Stomach (tissue), 9 donors: Measurements from ENCODE around the gene MDFI. TPM values are rescaled to one million over a fixed set of nuclear protein-coding genes. Genes with fewer than 3 reads are reported as not detected.
A peak's percentile ranks its signal among the peaks of the same experiment; 100 is the strongest.

Experiments
- DNase-seq, 2 donors: peaks; one replicate each; pipeline versions ENCODE4 v3.0.0 to v3.0.0-alpha.2; 2013 to 2019
- H3K27ac ChIP-seq, 5 donors: fragments of 200-600 bp in 4 of 5; sonication (generic) in 4 of 5; one replicate each; pipeline ENCODE4 v1.5.1; 2013 to 2019; ENCODE audit warnings: mild to moderate bottlenecking in 1 of 5, moderate library complexity in 1 of 5
- H3K27me3 ChIP-seq, 3 donors: fragments of 200-600 bp; sonication (generic); one replicate each; pipeline ENCODE4 v1.5.1; 2017 to 2019; ENCODE audit warnings: mixed run types in 1 of 3
- H3K36me3 ChIP-seq, 4 donors: fragments of 200-600 bp; sonication (generic); 1 replicate in 3 of 4; 2 replicates in 1 of 4; pipeline ENCODE4 v1.5.1; 2016 to 2019
- H3K4me1 ChIP-seq, 4 donors: fragments of 200-600 bp; sonication (generic); one replicate each; pipeline ENCODE4 v1.5.1; 2016 to 2019
- H3K4me3 ChIP-seq, 4 donors: fragments of 200-600 bp; sonication (generic) in 3 of 4; one replicate each; pipeline ENCODE4 v1.5.1; 2016 to 2019; ENCODE audit warnings: mild to moderate bottlenecking in 1 of 4
- H3K9me3 ChIP-seq, 4 donors: fragments of 200-600 bp; sonication (generic); one replicate each; pipeline ENCODE4 v1.5.1; 2016 to 2019
- EP300 ChIP-seq: sonication (generic); formaldehyde crosslinking; IDR thresholded peaks from one replicate; pipeline ENCODE4 v1.6.1; 2017; ENCODE audit warnings: antibody characterized with exemption
- POLR2A ChIP-seq, 4 donors: fragments of 450-650 bp; IDR thresholded peaks; one replicate each; pipeline ENCODE4 v1.6.1; 2016; ENCODE audit warnings: antibody characterized with exemption in 4 of 4, control low read depth in 2 of 4, mild to moderate bottlenecking in 1 of 4, moderate library complexity in 1 of 4
- POLR2AphosphoS5 ChIP-seq, 3 donors: sonication (generic); formaldehyde crosslinking; IDR thresholded peaks; one replicate each; pipeline ENCODE4 v1.6.1; 2016; ENCODE audit warnings: antibody characterized with exemption in 3 of 3
- WGBS, 5 donors: extraction: QIAGEN DNeasy Blood & Tissue Kit in 3 of 5; methylation state at CpG; one replicate each; pipeline versions ENCODE4 v1.1.5 to v1.1.7; 2013 to 2018; 5-methylcytosine and 5-hydroxymethylcytosine counted together
- intact Hi-C: fragments of 100-400 bp; cut with DNase I; formaldehyde crosslinking; loops from one replicate; pipeline ENCODE4 v1.15.1; 2023; ENCODE audit warnings: low total_unique reads
- polyA plus RNA-seq, 3 donors: library from polyadenylated mRNA; stranded (reverse); fragments of 200-250 nt; gene quantifications; one replicate each; pipeline ENCODE4 v1.2.3, GENCODE V29; 2013
- total RNA-seq, 5 donors: library from RNA; depleted of rRNA; stranded (reverse); fragments of >200 nt; gene quantifications; one replicate each; pipeline versions ENCODE4 v1.1.0 to v1.2.3, GENCODE V29; 2014 to 2016
- TF ChIP-seq, protein P1 (sequence below), 7 experiments: fragments of 450-650 bp in 4 of 7; fragments of 200-600 bp in 3 of 7; sonication (generic) in 3 of 7; IDR thresholded peaks; one replicate each; pipeline ENCODE4 v1.5.1; 2016 to 2019; ENCODE audit warnings: antibody characterized with exemption in 7 of 7, control low read depth in 2 of 7, mild to moderate bottlenecking in 1 of 7
- donor health status: healthy with polysubstance abuse.
- donor health status: Bipolar disorder and iron deficiency.
- donor health status: healthy.

Gene MDFI
- total and polyA plus RNA-seq, 8 donors, result 3.7 to 17.2 (median 8.3) TPM; not detected in 1

DNA sequence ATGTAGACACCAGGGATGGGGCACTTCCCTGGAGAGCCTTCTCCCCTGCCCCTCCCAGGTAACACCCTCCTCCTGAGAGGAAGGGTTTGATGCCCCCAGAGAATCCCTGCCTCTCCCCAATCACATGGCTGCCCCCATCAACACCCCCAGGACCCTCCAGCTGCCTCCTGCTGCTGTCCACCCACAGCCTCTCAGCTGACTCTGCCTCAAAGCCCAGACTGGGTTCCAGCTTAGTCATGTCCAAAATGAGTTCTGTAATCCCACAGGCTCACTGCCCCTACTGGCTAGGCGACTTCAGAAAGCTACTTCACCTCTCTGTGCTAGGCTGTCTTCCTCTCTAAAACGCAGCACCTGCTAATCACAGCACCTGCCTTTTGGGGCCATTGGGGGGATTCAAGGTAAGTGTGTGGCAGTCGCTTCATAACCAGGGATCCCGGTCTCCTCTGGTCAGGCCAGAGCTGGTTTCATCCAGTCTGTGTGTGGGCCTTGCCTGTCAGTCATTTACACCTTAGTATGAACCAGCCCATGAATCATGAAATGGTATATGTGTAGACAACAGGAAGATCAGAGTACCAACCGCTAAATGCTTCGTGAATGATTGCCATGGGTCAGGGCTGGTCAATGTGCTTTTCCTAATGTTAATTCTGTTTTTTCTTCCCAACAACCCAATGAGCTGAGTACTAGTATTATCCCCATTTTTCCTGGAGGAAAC is 56.7 kb downstream of the MDFI start:
- 77 to 87% (median 81%) methylated on average over 6 of the region's 6 CpGs for WGBS, 5 donors
- no peak overlapping the region for H3K4me3 ChIP-seq
- H3K27ac ChIP-seq, result no peak overlapping the region
- peaks cover 4 to 21% (median 15%) of the 10 kb centered on the region in 4 donors for H3K4me1 ChIP-seq
- peaks cover 10 to 21% (median 16%) of the 10 kb centered on the region in 4 donors for H3K36me3 ChIP-seq
- H3K9me3 ChIP-seq, result no peaks in the 10 kb centered on the region
- H3K27me3 ChIP-seq, result no peaks in the 10 kb centered on the region
- no peak for TF ChIP-seq POLR2A (IDR thresholded peaks at IDR 0.05)
- TF ChIP-seq, protein P1, sequence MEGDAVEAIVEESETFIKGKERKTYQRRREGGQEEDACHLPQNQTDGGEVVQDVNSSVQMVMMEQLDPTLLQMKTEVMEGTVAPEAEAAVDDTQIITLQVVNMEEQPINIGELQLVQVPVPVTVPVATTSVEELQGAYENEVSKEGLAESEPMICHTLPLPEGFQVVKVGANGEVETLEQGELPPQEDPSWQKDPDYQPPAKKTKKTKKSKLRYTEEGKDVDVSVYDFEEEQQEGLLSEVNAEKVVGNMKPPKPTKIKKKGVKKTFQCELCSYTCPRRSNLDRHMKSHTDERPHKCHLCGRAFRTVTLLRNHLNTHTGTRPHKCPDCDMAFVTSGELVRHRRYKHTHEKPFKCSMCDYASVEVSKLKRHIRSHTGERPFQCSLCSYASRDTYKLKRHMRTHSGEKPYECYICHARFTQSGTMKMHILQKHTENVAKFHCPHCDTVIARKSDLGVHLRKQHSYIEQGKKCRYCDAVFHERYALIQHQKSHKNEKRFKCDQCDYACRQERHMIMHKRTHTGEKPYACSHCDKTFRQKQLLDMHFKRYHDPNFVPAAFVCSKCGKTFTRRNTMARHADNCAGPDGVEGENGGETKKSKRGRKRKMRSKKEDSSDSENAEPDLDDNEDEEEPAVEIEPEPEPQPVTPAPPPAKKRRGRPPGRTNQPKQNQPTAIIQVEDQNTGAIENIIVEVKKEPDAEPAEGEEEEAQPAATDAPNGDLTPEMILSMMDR (IDR thresholded peaks at IDR 0.05), result no peak
- TF ChIP-seq EP300, result no peak
- no peak for TF ChIP-seq POLR2AphosphoS5 (IDR thresholded peaks at IDR 0.05)
- intact Hi-C loops, result loop anchor here (5.0 kb wide), 1 partner anchor 77 kb away; no protein-coding TSS in a partner anchor
- no peak for DNase-seq

DNA sequence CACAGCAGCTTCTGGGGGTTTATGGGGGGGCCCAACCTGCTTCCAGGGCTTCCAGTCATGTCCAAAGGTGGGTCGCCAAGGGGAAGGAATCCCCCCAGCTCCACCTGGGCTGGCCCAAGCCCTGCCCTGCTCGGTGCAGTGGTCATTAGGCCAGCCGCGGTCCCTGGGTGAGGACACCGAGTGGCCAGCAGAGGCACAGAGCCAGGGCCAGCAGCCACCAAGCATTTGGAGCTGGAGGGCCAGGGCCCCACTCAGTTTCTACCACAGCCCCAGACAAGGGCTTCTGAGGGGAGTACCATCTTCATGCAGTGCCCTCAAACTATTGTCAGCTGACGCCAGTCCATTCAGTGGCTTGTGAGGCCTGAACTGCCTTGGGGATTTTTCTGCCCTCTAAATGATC is 57.6 kb downstream of the MDFI start:
- H3K36me3 ChIP-seq, result peaks cover 3 to 12% (median 7%) of the 10 kb centered on the region in 4 donors
- intact Hi-C loops, result loop anchor here (5.0 kb wide), 1 partner anchor 76 kb away; no protein-coding TSS in a partner anchor
- no peaks in the 10 kb centered on the region for H3K9me3 ChIP-seq
- H3K4me3 ChIP-seq, result no peak overlapping the region
- no peak for TF ChIP-seq POLR2A (IDR thresholded peaks at IDR 0.05)
- TF ChIP-seq EP300, result no peak
- TF ChIP-seq POLR2AphosphoS5 (IDR thresholded peaks at IDR 0.05), result no peak
- TF ChIP-seq, protein P1 (IDR thresholded peaks at IDR 0.05), result no peak
- no peak overlapping the region for H3K27ac ChIP-seq
- no peaks in the 10 kb centered on the region for H3K27me3 ChIP-seq
- no peak for DNase-seq
- H3K4me1 ChIP-seq, result peaks cover 4 to 21% (median 15%) of the 10 kb centered on the region in 4 donors
- WGBS, 5 donors, result 75 to 95% (median 89%) methylated on average over 5 to 6 of the region's 6 CpGs

DNA sequence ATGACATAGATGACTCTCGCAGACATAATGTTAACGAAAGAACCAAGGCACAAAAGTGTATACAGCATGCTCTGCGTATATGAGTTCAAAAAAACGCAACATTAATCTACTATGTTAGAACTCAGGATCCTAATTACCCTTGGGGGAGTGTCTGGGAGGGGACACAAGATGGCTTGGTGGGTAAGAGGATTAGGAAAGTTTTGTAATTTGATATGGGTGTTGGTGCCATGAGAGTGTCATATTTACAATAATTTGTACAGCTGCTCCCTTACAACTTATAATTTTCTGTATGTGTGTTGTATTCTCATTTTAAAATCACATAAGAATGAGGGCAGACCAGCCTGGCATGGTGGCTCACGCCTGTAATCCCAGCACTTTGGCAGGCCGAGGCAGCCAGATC is 58.5 kb downstream of the MDFI start:
- H3K9me3 ChIP-seq, result no peaks in the 10 kb centered on the region
- H3K4me1 ChIP-seq, result peaks cover 4 to 21% (median 15%) of the 10 kb centered on the region in 4 donors
- intact Hi-C loops, result loop anchor here (5.0 kb wide), 1 partner anchor 76 kb away; no protein-coding TSS in a partner anchor
- no peak for TF ChIP-seq POLR2AphosphoS5 (IDR thresholded peaks at IDR 0.05)
- TF ChIP-seq, protein P1 (IDR thresholded peaks at IDR 0.05), result no peak
- no peak for TF ChIP-seq POLR2A (IDR thresholded peaks at IDR 0.05)
- TF ChIP-seq EP300, result no peak
- H3K4me3 ChIP-seq, result no peak overlapping the region
- WGBS, 5 donors, result 90 to 96% (median 94%) methylated on average over 6 of the region's 6 CpGs
- DNase-seq, result no peak
- H3K27ac ChIP-seq, result no peak overlapping the region
- no peaks in the 10 kb centered on the region for H3K27me3 ChIP-seq
- peaks cover 0 to 9% (median 2%) of the 10 kb centered on the region in 4 donors for H3K36me3 ChIP-seq

DNA sequence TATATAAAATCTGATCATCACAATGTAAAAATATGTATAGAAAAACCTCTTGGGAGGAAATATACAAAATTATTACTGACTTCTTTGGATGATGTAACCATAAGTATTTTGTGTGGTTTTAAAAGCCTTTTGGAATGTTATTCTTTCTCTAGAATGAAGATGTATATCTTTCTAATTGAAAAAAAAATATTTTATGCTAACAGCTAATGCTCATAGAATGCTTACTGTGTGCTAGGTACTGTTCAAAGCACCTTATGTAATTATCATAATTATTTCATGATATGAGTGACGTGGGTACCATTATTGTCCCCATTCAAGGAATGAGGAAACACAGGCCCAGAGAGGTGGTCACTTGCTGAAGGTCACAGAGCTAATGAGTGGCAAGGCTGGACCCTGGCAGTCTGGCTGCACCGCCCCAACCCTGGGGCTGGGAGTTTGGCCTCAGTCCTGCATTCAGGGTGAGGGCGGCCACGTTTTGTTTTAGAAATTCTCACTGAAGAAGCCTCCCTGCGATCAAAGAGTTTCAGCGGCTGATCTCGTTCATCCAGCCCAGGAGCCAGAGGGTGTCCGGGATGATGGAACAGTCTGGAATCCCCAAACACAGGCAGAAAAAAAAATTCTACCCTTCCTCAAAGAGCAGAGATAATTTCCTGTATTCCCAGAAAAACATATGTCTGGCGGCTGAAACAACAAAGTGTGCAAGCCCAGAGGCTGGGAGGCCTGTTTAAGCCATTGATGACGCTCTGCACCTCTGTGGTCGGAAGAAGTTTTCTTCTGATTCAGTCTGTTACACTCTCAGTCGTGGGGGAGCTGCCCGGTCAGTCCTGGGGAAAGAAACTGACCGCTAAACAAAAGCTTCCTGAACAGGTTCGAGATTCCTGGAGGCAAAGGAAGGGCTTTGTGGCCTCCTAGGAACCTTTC is 59.9 kb downstream of the MDFI start:
- H3K27me3 ChIP-seq, result no peaks in the 10 kb centered on the region
- DNase-seq, result peak in 1 of 2 donors; percentile 56
- WGBS, 5 donors, result 76 to 79% (median 76%) methylated on average over 15 of the region's 15 CpGs
- no peak for TF ChIP-seq POLR2A (IDR thresholded peaks at IDR 0.05)
- TF ChIP-seq, protein P1 (IDR thresholded peaks at IDR 0.05), result no peak
- TF ChIP-seq POLR2AphosphoS5 (IDR thresholded peaks at IDR 0.05), result no peak
- TF ChIP-seq EP300, result no peak
- no peak overlapping the region for H3K4me3 ChIP-seq
- intact Hi-C loops, result loop anchor here (5.0 kb wide), 1 partner anchor 74 kb away; no protein-coding TSS in a partner anchor
- H3K27ac ChIP-seq, result peak overlapping the region in 2 of 5 donors; percentile 42 to 45
- H3K36me3 ChIP-seq, result peaks cover 6 to 12% (median 8%) of the 10 kb centered on the region in 4 donors
- H3K9me3 ChIP-seq, result no peaks in the 10 kb centered on the region
- H3K4me1 ChIP-seq, result peaks cover 4 to 21% (median 12%) of the 10 kb centered on the region in 4 donors
